ENCODE results near the gene CKS1B.

CKS1B gene

DNA sequence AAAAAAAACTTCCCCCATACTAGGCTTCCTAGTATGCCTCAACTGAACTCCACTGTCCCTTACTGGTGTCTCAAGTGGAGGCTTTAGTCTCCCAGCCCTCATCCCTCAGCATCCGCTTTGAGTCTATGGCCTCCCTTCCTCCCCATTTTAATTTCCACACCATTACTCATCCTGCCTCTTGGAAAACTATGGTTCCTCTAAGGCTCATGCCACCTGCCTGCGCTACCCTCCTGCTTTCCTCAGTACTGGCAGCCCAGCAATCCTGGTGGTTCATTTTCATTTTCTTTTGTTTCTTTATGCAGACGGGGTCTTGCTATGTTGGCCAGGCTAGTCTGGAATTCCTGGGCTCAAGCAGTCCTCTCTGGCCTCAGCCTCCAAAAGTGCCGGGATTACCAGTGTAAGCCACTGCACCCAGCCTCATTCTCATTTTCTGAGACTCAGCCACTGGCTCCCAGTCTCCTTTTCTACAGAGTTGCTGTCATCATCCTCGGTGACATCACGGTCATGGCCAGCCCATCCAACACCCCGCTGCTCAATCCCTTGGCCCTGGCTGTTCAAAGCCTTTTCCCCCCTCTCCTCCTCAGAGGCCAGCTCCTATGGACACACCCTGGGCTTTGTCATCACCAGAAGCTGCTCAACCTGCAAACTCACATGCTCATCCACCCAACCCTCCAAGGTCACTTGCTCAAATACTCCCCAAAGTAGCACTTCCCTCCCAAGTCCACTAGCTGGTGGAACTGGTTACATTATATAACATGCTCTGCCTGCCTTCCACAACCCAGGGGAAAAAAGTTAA, 35.7 kb upstream of the CKS1B start:
- DNase-seq: no peak
- no peaks in the 10 kb centered on the region for H3K27me3 ChIP-seq (ENCODE audit: insufficient read depth, low read depth, severe bottlenecking)

DNA sequence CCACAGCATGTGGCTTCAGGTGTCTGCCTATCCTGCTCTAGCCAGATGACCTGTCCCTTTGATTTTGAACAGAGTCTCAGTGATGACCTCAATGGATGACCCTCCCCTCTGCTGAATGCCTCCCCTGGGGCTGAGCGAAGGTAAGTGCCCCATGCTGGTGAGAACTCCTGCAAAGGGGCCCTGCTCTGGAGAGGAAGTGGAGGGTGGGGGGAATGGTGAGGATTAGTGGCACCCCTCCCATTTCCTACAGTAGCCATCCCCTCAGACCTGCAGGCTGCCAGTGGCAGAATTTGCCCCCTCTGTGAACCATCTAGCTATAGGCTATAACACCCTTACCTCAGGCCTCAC, 34.3 kb upstream of the CKS1B start:
- no peak overlapping the region for H3K27ac ChIP-seq
- peaks cover 13% of the 10 kb centered on the region for H3K36me3 ChIP-seq
- TF ChIP-seq, protein P1, sequence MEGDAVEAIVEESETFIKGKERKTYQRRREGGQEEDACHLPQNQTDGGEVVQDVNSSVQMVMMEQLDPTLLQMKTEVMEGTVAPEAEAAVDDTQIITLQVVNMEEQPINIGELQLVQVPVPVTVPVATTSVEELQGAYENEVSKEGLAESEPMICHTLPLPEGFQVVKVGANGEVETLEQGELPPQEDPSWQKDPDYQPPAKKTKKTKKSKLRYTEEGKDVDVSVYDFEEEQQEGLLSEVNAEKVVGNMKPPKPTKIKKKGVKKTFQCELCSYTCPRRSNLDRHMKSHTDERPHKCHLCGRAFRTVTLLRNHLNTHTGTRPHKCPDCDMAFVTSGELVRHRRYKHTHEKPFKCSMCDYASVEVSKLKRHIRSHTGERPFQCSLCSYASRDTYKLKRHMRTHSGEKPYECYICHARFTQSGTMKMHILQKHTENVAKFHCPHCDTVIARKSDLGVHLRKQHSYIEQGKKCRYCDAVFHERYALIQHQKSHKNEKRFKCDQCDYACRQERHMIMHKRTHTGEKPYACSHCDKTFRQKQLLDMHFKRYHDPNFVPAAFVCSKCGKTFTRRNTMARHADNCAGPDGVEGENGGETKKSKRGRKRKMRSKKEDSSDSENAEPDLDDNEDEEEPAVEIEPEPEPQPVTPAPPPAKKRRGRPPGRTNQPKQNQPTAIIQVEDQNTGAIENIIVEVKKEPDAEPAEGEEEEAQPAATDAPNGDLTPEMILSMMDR (IDR thresholded peaks at IDR 0.05; ENCODE audit: low read depth, low read length): no peak
- H3K27me3 ChIP-seq (ENCODE audit: insufficient read depth, low read depth, severe bottlenecking): no peaks in the 10 kb centered on the region
- DNase-seq: no peak
- no peak overlapping the region for H3K4me3 ChIP-seq (ENCODE audit: low read depth, low read length)
- H3K9me3 ChIP-seq (ENCODE audit: severe bottlenecking): peaks cover 3% of the 10 kb centered on the region

More for the DNA sequence above, 35.7 kb upstream of the CKS1B start:
- TF ChIP-seq, protein P1 (IDR thresholded peaks at IDR 0.05; ENCODE audit: low read depth, low read length): no peak
- H3K27ac ChIP-seq: no peak overlapping the region
- no peak overlapping the region for H3K4me3 ChIP-seq (ENCODE audit: low read depth, low read length)
- H3K9me3 ChIP-seq (ENCODE audit: severe bottlenecking): peaks cover 7% of the 10 kb centered on the region
- H3K36me3 ChIP-seq: peaks cover 4% of the 10 kb centered on the region; the same call in 1 of the 2 replicates

DNA sequence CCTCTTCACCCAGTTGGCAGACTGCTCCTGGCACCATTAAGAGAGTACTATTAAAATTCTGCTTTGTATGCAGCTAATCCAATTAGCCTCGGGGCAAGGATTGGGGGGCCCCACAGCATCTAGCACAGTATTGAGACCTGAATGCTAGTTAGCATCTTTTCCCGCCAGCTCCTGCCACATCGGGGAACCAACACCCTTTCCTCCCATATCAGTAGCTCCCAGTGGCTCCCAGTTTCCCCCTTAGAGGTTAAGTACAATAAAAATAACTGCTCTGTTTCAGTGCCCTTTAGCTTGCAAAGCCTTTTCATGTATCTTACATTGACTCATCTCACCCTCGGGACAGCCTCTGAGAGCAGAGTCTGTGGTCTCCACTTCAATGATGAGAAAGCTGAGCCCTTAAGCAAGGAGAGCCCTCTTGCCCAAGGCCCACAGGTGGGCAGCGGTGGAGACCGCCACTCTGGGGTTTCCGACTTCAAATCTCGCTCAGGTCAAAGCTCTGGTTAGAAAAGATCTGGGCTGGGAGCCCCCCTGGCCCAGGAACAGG, 33.8 kb upstream of the CKS1B start:
- TF ChIP-seq, protein P1 (IDR thresholded peaks at IDR 0.05; ENCODE audit: low read depth, low read length): no peak
- H3K9me3 ChIP-seq (ENCODE audit: severe bottlenecking): peaks cover 3% of the 10 kb centered on the region
- no peak overlapping the region for H3K4me3 ChIP-seq (ENCODE audit: low read depth, low read length)
- H3K36me3 ChIP-seq: peaks cover 16% of the 10 kb centered on the region
- no peak for DNase-seq
- peak overlapping the region; percentile 22 for H3K27ac ChIP-seq
- H3K27me3 ChIP-seq (ENCODE audit: insufficient read depth, low read depth, severe bottlenecking): no peaks in the 10 kb centered on the region

DNA sequence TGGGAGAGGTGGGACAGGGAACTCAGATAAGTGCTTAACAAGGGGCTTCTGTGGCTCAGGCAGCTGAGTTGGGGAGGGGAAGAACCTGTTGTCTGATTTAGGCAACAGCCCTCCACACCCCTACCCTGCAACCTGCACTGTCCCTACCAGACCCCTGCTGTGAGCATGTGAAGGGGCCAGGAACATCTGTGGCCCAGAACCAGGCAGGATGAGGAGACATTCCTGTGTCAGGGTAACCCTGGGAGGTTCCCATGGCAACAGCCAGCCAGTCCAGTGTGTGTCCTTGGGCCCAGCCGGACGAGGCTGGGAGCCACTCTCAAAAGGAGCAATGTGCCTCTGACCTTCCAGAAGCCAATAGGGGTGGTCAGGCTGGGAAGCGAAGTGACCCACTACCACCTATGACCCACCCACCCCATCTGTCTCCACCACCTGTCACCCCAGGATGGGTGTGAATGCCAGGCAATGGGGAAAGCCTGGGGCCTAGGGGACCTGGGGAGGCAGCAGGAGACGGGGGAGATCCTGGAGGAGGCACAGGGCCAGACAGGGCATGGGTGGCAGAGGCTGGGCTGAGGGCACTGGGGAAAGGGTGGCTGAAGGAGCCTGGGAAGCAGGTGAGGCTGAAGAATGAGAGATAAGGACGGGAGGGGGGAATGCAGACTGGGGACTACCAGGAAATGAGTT, 33.0 kb upstream of the CKS1B start:
- H3K9me3 ChIP-seq (ENCODE audit: severe bottlenecking): no peaks in the 10 kb centered on the region
- no peak overlapping the region for H3K4me3 ChIP-seq (ENCODE audit: low read depth, low read length)
- DNase-seq: peak; percentile 86
- no peaks in the 10 kb centered on the region for H3K27me3 ChIP-seq (ENCODE audit: insufficient read depth, low read depth, severe bottlenecking)
- H3K27ac ChIP-seq: peak overlapping the region; percentile 22
- TF ChIP-seq, protein P1 (IDR thresholded peaks at IDR 0.05; ENCODE audit: low read depth, low read length): no peak
- peaks cover 22% of the 10 kb centered on the region for H3K36me3 ChIP-seq

DNA sequence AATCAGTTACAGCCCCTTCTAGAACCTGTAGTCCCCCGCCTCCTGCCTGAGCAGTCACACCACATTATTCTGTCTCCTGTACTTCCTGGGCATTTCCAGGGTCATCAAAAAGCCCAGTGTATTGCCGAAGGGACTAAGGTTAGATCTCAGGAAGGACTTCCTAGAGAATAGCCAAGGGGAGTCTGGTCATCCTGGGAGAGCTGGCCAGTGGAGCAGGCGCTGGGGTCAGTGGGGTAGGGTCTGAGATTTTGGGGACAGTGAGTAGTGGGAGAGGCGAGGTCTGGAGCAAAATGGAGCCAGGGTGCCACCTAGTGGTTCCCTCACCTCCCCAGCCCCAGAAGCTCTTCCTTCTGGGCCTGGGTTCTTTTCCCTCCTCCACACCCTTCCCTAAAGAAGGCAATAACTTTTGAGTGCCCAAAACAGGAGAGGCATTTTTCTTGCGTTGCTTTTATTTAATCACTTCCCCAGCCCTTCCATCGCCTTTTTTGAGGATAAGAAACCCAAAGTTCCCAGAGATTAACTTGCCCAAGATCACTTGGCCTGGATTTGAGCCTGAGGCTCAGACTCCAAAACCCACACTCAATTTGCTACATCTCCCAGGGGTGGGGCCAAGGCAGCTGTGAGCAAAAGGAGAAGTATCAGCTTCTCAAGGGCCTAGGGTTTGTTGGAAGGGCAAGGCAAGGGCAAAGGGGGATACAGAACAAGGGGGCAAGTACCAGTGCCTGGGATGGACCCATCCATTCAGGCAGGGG, 30.7 kb upstream of the CKS1B start:
- H3K36me3 ChIP-seq: peaks cover 46% of the 10 kb centered on the region
- no peaks in the 10 kb centered on the region for H3K27me3 ChIP-seq (ENCODE audit: insufficient read depth, low read depth, severe bottlenecking)
- H3K27ac ChIP-seq: 0 out of 2 replicates have a peak overlapping the region, but pooled peaks have one; percentile 7
- DNase-seq: peak; percentile 76
- no peaks in the 10 kb centered on the region for H3K9me3 ChIP-seq (ENCODE audit: severe bottlenecking)
- TF ChIP-seq, protein P1 (IDR thresholded peaks at IDR 0.05; ENCODE audit: low read depth, low read length): peak; percentile 100
- H3K4me3 ChIP-seq (ENCODE audit: low read depth, low read length): no peak overlapping the region

All from WERI-Rb-1 (cell line).